GM19240 (cell line): ENCODE measurements around the gene UBE2S.
A peak's percentile ranks its signal among the peaks of the same experiment; 100 is the strongest.

Source experiments
- DNase-seq: peaks from one replicate; pipeline ENCODE4 v3.0.0; 2011; ENCODE audit warnings: low spot score; ENCODE audit not compliant: insufficient read length

The UBE2S gene

DNA sequence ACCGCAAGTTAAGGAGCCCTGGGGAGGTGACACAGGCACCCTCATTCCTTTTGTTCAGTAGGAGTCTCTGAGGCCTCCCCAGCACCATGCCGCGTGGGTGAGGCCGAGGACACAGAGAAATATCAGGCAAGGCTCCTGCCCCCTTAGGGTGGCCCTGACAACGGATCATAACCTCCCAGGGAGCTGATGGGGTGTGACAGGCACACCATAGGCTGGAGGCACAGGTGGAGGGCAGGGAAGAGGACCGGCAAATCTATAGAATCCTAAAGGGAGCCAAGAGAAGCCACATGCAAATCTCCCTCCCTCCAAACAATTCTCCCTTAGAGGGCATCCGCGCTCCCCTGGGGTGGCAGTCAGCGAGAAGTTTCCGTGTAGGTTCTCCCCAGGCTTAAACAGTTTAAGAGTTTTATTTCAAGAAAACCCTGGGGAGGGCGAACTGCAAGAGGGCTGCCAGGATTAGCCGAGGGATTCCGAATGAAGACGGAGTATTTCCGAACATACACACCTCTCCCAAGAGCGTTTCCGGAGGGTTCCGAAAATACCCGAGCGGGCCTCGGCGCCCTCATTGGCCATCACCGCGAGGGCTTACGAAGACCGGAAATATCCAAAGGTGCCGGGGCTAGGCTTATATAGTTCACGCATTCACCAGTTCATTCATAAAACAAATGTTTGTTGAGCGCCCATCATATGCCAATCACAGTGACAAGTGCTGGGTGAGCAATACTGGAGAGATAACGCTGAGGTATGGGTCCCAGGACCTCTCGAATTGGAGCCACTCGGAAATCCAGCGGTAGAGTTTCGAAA, 22.5 kb downstream of the UBE2S start:
- peak; percentile 97 for DNase-seq

- DNase-seq: no peak
Observed at GRCh38 chr19:55384131-55384919, 23.3 kb downstream of the UBE2S start, which contains the start of gene TMEM238. Gene TMEM238 (minus strand): TSS chr19:55384292. CDS start chr19:55384259, 33 bp downstream.

- DNase-seq: peak; percentile 81
Observed at GRCh38 chr19:55383279-55384130, 24.1 kb downstream of the UBE2S start.

DNA sequence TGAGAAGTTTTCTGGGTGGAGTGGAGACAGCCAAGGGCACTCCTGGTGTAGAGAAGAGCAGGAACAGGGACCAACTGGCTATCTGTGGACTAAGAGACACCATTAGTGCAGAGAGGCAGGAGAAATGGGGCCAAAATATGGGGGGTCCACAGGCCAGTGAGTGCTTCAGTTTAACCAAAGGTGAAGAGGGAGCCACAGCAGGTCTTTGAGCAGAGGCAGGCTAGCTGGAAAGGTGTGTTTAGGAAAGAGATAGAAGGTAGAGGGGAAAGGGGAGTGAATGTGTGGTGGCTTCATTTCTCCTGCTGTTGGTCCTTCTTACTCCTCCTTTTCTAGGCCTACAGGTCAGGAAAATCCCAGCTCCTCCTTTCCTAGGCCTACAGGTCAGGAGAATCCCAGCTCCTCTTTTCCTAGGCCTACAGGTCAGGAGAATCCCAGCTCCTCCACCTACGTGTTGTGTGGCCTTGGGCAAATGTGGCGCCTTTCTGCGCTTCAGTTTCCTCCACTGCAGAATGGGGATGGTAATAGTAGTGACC, 25.0 kb downstream of the UBE2S start:
- DNase-seq: no peak

GRCh38 chr19:55382013-55382412, 25.6 kb downstream of the UBE2S start:
- no peak for DNase-seq

DNA sequence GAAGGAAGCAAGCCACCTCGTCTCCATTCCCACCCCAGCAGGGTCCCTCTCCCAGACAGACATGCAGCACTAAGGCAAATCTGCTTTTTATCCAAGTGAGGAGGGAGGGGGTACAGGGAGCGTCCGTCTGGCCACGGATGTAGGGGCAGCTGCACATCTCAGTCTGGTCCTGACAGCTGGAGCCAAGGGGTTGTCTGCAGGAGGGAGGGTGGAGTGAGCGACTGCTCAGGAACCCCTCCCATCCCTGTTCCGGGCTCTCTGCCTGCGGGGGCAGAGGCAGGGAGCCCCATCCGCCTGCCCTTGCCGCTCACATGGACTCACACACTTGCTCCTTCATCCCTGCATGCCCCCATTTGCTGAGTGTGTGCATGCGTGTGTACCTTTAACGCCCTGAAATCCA, 28.4 kb downstream of the UBE2S start:
- no peak for DNase-seq

GRCh38 chr19:55377356-55378131, 30.0 kb downstream of the UBE2S start:
- no peak for DNase-seq

DNA sequence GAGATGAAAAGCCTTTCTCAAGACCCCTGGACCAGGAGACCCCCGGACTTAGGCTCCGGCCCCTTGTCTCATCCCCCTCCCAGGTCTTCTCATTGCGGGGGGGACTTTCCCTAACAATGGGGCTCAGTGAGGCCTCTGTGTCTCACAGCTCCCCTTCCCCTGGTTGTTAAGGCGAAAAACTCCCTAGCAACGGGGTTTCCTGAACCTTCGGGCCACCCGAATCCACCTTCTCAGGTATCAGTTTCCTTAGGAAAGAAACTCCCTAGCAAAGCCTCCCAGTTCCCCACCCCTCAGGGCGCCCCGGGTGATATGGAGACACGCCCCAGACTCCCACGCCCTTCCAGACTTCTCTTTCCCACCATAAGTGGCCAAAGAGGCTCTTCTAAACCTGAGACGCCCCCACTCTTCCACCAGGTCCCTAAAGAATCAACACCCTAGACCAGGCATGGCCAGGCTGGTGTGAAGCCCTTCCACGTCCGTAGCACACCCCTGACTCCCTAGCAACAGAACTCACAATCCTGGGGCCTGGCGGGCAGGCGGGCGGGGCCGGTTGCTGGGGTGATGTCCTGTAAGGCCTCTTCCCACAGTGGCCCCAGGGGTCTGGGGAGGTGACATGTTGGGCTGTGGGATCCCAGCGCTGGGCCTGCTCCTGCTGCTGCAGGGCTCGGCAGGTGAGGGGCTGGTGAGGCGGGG, 31.2 kb downstream of the UBE2S start, which contains the start of gene TMEM190:
Gene TMEM190, plus strand, starts transcription at position 586 of the 693 bp plus-strand sequence. Its CDS starts 28 bp downstream, at position 614.
- DNase-seq: no peak

DNA sequence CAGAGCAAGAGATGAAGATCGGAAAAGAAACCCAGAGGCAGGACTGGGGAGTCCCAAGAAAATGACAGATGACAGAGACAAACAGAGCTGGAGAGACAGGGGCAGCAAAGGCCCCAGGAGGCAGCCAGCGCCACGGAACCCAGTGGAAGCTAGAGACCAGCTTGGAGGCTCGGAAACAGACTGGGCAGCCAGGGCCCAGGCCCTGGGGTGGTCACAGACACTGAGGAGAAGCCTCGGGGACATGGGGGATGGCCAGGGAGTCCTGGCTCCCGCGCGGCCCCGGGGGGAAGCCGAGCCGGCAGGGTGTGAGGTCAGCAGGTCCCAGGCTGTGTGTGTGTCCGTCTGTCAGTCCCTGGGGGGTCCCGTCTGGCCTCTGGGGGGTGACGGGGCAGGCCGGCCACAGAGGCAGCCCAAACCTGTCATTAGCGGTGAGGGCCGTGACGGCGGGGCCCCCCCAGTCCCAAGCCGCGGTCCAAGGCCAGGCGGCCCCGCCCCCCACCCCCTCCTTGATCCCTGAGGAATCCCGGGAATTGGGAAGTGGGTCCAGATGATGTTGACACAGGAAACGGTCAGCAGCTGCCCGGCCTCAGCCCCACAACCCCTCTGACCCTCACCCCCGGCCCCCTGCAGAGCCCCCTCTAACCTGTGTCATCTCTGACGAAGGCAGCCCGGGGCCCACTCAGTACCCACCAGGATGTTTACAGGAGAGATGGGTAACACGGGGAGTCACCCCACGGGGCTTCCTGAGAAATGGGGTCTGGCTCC, 33.4 kb downstream of the UBE2S start:
- no peak for DNase-seq

DNA sequence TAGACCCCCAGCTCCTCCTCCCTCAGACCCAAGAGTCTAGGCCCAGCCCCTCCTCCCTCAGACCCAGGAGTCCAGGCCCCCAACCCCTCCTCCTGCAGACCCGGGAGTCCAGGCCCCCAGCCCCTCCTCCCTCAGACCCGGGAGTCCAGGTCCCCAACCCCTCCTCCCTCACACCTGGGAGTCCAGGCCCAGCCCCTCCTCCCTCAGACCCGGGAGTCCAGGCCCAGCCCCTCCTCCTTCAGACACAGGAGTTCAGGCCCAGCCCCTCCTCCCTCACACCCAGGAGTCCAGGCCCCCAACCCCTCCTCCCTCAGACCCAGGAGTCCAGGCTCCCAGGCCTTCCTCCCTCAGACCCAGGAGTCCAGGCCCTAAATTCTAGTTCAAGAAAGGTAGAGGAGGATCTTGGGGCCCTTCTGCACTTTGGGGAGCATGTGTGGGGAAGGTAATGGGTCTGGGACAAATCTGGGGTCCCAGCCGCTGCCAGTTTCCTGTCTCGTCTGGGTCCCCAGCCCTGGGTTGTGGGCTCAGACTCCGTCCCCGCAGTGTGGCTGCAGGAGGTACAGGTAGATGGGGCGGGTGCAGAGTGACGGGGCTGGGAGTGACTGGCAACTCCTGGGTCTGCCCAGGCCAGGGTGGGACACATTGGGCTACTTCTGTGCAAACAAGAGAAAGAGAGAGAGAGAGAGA, 34.1 kb downstream of the UBE2S start:
- no peak for DNase-seq

- DNase-seq: no peak
Observed at GRCh38 chr19:55372316-55373081, 35.1 kb downstream of the UBE2S start.

DNA sequence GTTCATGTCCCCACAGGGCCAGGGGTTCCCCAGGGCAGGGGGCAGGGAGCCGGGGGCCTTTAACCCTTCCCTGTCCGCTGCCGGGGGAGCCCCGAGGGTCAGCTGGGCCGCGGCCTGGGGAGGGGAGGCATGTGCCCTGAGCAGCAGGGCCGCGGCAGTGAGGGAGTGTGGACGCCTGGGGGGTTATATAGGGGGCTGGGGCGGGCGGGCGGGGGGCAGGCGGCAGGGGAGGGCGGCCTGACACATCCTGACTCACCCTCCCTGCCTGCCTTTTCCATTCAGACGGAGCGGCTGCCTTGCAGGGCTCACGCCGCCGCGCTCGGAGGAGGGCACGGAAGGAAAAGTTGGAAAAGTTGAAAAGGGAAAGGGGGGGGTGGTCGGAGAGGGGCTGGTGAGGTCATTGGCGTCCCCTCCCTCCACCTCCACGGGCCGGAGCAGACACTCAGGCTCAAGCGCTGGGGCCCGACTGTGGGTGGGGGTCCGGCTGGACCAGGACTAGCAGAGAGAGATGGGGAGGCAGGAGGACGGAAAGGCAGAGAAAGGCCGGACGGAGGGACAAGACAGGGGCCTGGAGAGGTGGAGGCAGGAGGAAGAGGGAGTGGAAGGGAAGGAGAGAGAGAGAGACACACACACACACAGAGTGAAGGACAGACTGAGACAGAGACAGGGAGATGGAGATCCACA, 37.1 kb downstream of the UBE2S start, which contains the start of gene IL11:
Gene IL11, minus strand, starts transcription at position 159 of the 684 bp plus-strand sequence. Its CDS starts 153 bp downstream, at position 6.
- DNase-seq: no peak

- no peak for DNase-seq
Observed at GRCh38 chr19:55369653-55370304, 37.8 kb downstream of the UBE2S start.

DNA sequence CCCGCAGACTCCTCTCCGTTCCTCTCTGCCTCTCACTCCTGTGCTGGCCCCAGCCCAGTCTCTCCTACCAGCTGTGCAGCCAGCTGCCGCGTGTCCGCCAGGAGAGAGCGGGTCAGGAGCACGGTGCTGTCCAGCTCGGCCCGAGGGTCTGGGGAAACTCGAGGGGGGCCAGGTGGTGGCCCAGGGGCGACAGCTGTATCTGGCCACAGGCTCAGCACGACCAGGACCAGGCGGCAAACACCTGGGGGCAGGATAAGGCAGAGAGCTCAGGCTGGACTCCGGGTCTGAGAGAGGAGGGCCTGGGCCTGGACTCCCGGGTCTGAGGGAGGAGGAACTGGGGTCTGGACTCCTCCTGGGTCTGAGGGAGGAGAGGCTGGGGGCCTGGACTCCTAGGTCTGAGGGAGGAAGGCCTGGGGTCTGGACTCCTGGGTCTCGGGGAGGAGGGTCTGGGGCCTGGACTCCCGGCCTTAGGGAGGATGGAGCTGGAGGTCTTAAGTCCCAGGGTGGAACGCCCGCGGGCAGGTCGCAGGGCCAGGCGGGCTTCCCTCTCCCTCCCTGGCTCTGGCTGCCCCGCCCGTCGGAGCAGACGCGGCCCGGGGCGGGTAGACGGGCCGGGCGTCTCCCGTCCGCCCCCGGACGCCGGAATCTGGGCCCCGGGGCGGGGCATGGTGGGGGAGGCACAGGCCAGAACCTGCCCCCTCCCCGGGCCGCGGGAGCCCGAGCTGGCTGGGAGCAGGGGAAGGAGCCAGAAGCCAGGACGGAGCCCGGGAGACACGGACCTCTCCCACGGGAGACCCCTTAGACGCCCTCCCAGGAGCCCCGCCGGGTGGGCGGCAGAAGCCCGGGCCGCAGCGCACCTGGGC, 38.7 kb downstream of the UBE2S start:
- DNase-seq: no peak

GRCh38 chr19:55368106-55368505, 39.5 kb downstream of the UBE2S start:
- DNase-seq: no peak
